ENCODE results near the gene TBC1D22B. TPM values are rescaled to one million over a fixed set of nuclear protein-coding genes. Genes with fewer than 3 reads are reported as not detected.
A peak's percentile ranks its signal among the peaks of the same experiment; 100 is the strongest.

TBC1D22B gene
- total and polyA plus RNA-seq, 9 of the 15 experiments (the other 6 are each of a cell fraction or from before 2014, with no cell fraction given) = 4.8 to 24.2 (median 13.5) TPM

- TF ChIP-seq MAFG (tag; conservative IDR thresholded peaks at IDR 0.05) (peak; percentile 56), PTBP1 (IDR thresholded peaks at IDR 0.05; ENCODE audit: low read depth, low read length) (no peak), DMBX1 (CRISPR knock-in tag; IDR thresholded peaks at IDR 0.05; ENCODE audit: borderline replicate concordance) (peak; percentile 99), TEAD4 (IDR thresholded peaks at IDR 0.05; ENCODE audit: low read length) (peak; percentile 100), TEAD4 (CRISPR knock-in tag; IDR thresholded peaks at IDR 0.05; ENCODE audit: borderline replicate concordance) (no peak), KLF16 (IDR thresholded peaks at IDR 0.05) (peak; percentile 100), POLR3A (IDR thresholded peaks at IDR 0.05; ENCODE audit: borderline replicate concordance, extremely low read depth, insufficient read depth, insufficient read length) (no peak), FIP1L1 (IDR thresholded peaks at IDR 0.05; ENCODE audit: low read depth, low read length, poor library complexity, severe bottlenecking) (no peak), ETV1 (tag; conservative IDR thresholded peaks at IDR 0.05; ENCODE audit: low read depth) (peak; percentile 71), MTA2 (IDR thresholded peaks at IDR 0.05; ENCODE audit: low read depth) (peak; percentile 100), COPS2 (conservative IDR thresholded peaks at IDR 0.05) (no peak), ZBTB9 (CRISPR knock-in tag; IDR thresholded peaks at IDR 0.05) (peak; percentile 97), ADNP (tag; IDR thresholded peaks at IDR 0.05) (peak; percentile 95), ELF2 (CRISPR knock-in tag; IDR thresholded peaks at IDR 0.05) (0 out of 2 replicates have a peak, but pooled peaks have one; percentile 65), ERF (CRISPR knock-in tag; IDR thresholded peaks at IDR 0.05) (peak; percentile 96), NR2F6 (CRISPR knock-in tag; IDR thresholded peaks at IDR 0.05) (no peak), NFE2L1 (tag; IDR thresholded peaks at IDR 0.05; ENCODE audit: borderline replicate concordance, low read depth) (no peak), ZC3H4 (CRISPR knock-in tag; IDR thresholded peaks at IDR 0.05; ENCODE audit: borderline replicate concordance) (no peak), SMARCB1 (IDR thresholded peaks at IDR 0.05; ENCODE audit: insufficient read length, low read depth) (no peak), E2F8 (IDR thresholded peaks at IDR 0.05; ENCODE audit: low read depth, partially characterized antibody) (peak; percentile 61), RBFOX2 (IDR thresholded peaks at IDR 0.05; ENCODE audit: low read depth, low read length) (no peak), MECOM (CRISPR knock-in tag; IDR thresholded peaks at IDR 0.05) (peak; percentile 92)
- TF ChIP-seq, protein P1, sequence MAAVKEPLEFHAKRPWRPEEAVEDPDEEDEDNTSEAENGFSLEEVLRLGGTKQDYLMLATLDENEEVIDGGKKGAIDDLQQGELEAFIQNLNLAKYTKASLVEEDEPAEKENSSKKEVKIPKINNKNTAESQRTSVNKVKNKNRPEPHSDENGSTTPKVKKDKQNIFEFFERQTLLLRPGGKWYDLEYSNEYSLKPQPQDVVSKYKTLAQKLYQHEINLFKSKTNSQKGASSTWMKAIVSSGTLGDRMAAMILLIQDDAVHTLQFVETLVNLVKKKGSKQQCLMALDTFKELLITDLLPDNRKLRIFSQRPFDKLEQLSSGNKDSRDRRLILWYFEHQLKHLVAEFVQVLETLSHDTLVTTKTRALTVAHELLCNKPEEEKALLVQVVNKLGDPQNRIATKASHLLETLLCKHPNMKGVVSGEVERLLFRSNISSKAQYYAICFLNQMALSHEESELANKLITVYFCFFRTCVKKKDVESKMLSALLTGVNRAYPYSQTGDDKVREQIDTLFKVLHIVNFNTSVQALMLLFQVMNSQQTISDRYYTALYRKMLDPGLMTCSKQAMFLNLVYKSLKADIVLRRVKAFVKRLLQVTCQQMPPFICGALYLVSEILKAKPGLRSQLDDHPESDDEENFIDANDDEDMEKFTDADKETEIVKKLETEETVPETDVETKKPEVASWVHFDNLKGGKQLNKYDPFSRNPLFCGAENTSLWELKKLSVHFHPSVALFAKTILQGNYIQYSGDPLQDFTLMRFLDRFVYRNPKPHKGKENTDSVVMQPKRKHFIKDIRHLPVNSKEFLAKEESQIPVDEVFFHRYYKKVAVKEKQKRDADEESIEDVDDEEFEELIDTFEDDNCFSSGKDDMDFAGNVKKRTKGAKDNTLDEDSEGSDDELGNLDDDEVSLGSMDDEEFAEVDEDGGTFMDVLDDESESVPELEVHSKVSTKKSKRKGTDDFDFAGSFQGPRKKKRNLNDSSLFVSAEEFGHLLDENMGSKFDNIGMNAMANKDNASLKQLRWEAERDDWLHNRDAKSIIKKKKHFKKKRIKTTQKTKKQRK (IDR thresholded peaks at IDR 0.05; ENCODE audit: borderline replicate concordance, low read depth, low read length) = no peak
Measured at GRCh38 chr6:37302086-37302686, 44.6 kb downstream of the TBC1D22B start (continued).
